Fibroblast of pulmonary artery (primary cell): ENCODE data around the gene RAVER1.
"Not testable (repeated sequence)": the region's sequence is repeated elsewhere in the genome, so short reads cannot be mapped to it uniquely, and the experiment has no call there.

Experiments
- DNase-seq: peaks from one replicate; pipeline ENCODE4 v3.0.0-alpha.2; 2010; ENCODE audit warnings: low read depth
- H3K4me3 ChIP-seq: replicated peaks from 2 replicates; pipeline ENCODE4 v1.5.1; 2011; ENCODE audit warnings: low read depth, mild to moderate bottlenecking, control low read depth, low read length, moderate library complexity
- TF ChIP-seq, protein P1 (sequence below): IDR thresholded peaks from 2 replicates; pipeline ENCODE4 v1.5.1; 2011; ENCODE audit warnings: mild to moderate bottlenecking, control low read depth, low read length, inconsistent platforms; ENCODE audit errors: missing control alignments

Gene RAVER1

GRCh38 chr19:10339977-10340376 is 6.6 kb upstream of the RAVER1 start:
- TF ChIP-seq, protein P1, sequence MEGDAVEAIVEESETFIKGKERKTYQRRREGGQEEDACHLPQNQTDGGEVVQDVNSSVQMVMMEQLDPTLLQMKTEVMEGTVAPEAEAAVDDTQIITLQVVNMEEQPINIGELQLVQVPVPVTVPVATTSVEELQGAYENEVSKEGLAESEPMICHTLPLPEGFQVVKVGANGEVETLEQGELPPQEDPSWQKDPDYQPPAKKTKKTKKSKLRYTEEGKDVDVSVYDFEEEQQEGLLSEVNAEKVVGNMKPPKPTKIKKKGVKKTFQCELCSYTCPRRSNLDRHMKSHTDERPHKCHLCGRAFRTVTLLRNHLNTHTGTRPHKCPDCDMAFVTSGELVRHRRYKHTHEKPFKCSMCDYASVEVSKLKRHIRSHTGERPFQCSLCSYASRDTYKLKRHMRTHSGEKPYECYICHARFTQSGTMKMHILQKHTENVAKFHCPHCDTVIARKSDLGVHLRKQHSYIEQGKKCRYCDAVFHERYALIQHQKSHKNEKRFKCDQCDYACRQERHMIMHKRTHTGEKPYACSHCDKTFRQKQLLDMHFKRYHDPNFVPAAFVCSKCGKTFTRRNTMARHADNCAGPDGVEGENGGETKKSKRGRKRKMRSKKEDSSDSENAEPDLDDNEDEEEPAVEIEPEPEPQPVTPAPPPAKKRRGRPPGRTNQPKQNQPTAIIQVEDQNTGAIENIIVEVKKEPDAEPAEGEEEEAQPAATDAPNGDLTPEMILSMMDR, result no peak
- no peak for DNase-seq
- H3K4me3 ChIP-seq, result no peak overlapping the region

DNA sequence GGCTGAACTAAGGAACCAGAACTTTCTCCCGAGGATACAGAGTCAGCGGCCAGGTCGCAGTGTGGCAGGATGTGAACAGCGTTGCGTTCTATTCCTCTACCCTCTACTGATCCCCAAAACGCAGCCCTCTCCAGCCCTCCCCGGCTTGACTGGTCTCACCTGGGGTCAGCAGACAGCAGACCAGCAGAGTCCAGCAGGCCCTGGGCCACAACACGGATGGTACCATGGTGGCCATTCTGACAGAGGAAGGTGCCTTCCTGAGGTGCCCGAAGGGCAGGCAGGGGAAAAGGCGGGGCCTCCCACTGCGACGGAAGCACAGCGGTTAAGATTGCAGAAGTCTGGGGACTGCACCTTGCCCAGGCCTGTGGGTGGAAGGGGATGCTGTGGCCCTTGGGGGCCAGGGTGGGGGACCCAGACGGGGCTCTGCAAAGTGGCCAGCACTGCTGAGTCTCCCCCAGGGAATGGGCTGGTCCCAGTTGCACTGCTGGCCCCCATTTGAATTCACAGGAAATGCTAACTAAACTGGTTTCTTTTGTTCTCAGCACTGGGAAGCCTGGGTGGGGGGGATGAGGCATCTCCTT is 6.1 kb upstream of the RAVER1 start, which contains the start of gene ICAM3:
TSS of gene ICAM3 (minus strand) at position 245 of the 581 bp plus-strand sequence. CDS start at position 235, 10 bp downstream.
- DNase-seq, result no peak
- no peak within 1 kb of the TSS for H3K4me3 ChIP-seq
- TF ChIP-seq, protein P1, result no peak

DNA sequence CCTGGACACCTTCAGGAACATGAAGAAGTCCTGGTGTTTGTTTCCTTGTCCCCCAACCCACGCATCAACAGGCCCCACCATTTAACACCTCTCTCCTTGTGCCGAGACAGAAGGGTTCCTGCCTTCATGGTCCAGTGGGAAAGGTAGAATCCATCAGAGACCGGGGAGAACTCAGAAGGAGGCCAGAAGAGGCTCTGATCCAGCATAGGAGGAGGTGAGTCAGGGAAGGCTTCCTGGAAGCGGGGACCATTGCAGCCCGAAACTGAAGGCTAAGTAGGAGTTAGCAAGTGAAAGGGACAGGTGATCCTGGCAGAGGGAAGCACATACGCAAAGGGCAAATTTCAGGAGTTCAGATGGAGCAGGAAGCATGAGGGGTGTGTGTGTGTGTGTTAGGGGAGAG is 5.6 kb upstream of the RAVER1 start:
- H3K4me3 ChIP-seq, result no peak overlapping the region
- DNase-seq, result no peak
- TF ChIP-seq, protein P1, result no peak

GRCh38 chr19:10336725-10337124 is 3.4 kb upstream of the RAVER1 start:
- H3K4me3 ChIP-seq, DNase-seq: not testable (repeated sequence)

GRCh38 chr19:10335352-10335985 is 2.1 kb upstream of the RAVER1 start:
- TF ChIP-seq, protein P1, result no peak
- no peak for DNase-seq
- no peak overlapping the region for H3K4me3 ChIP-seq

- peak; percentile 97 for DNase-seq
- H3K4me3 ChIP-seq, result peak overlapping the region; percentile 90
- TF ChIP-seq, protein P1, result peak; percentile 8
Observed at GRCh38 chr19:10334588-10335351, 1.4 kb upstream of the RAVER1 start.
